Stimulated activated CD4-positive, alpha-beta T cell treated with anti-CD3 and anti-CD28 coated beads, Interleukin-4, amount 100 ng/mL, for 4 hours (primary cell): ENCODE data around the gene IRGM.
"Not testable (repeated sequence)": the region's sequence is repeated elsewhere in the genome, so short reads cannot be mapped to it uniquely, and the experiment has no call there.

ENCODE experiments used
- DNase-seq, 2 experiments: peaks; one replicate each; pipeline ENCODE4 v3.0.0-alpha.2; 2020

IRGM gene

GRCh38 chr5:150846308-150846653 is at the start of gene IRGM:
IRGM (plus strand) TSS chr5:150846521; CDS start chr5:150848124, 1,603 bp downstream.
- not testable (repeated sequence) for DNase-seq

- DNase-seq: no peak
Measured at GRCh38 chr5:150797384-150797783, 48.9 kb upstream of the IRGM start.

- DNase-seq: no peak
Measured at GRCh38 chr5:150801117-150801927, 45.0 kb upstream of the IRGM start.

GRCh38 chr5:150804388-150804787 is 41.9 kb upstream of the IRGM start:
- no peak for DNase-seq

GRCh38 chr5:150809363-150809762 is 37.0 kb upstream of the IRGM start:
- no peak for DNase-seq

GRCh38 chr5:150815010-150815409 is 31.3 kb upstream of the IRGM start:
- DNase-seq: no peak

- no peak for DNase-seq
Measured at GRCh38 chr5:150816946-150817345, 29.4 kb upstream of the IRGM start.

DNA sequence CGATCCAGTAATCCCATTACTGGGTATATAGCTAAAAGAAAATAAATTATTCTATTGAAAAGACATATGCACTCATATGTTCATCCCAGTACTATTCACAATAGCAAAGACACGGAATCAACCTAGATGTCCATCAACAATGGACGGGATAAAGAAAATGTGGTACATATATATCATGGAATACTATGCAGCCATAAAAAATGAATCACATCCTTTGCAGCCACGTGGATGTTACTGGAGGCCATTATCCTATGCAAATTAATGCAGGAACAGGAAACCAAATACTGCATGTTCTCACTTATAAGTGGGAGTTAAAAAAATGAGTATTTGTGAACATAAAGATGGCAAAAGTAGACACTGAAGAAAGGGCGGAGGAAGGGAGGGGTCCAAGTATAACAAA is 16.6 kb upstream of the IRGM start:
- no peak for DNase-seq

DNA sequence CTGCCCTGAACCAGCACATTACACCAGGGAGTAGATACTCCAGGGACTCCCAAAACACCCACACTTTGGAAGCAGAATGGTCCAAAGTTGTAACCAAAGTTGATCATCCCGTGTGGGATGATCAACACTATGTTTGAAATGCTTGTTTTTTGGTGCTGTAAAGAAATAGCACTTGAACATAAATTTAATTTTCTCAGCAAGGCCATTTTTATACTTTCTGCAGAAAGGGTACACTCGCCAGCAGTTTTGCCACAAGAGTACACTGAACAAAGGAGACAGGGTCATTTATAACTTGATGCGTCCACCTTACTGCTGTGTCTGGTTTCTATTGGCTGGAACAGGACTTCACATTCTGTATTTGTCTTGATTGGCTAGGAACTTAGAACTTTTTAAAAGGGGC is 14.5 kb upstream of the IRGM start:
- not testable (repeated sequence) for DNase-seq

DNA sequence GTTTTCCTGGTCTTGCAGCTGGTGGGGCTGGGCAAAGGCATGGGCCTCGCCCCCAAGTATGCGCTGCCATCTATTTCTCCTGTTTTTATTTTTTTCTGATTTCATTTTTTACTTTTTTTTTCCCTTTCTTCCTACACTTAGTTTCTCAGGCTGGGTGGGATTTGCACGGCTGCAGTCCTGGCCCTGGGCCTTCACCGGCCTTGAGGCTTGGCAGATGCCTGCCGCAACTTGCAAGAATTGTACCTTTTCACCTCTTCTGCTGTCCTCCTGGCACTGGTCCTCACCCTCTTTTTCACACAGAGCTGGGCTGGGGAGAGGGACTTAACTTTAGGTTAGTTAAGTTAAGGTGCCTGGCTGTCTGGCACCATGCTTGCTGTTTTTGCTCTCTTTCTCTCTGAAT is 10.3 kb upstream of the IRGM start:
- no peak for DNase-seq

DNA sequence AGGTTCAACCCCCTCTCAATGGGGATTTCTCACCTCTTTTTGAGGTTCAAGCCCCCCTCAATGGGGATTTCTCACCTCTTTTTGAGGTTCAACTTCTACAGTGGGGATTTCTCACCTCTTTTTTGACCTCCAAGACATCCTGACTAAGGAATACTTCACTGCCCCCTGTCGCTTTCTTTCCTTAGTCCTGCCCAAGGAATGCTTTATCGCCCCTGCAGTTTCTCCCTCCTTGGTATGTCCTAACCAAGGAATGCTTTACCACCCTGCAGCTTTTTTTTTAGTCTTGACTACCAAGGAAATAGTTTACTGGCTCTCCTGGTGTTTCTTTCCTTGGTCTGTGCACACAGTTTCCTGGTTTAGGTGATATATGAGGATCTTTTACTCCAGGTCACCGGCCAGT is 9.6 kb upstream of the IRGM start:
- no peak for DNase-seq

GRCh38 chr5:150845185-150845859 is 999 bp upstream of the IRGM start:
- not testable (repeated sequence) for DNase-seq

GRCh38 chr5:150846654-150847333 is 473 bp downstream of the IRGM start:
- peak; percentile 24 to 61 for DNase-seq

GRCh38 chr5:150847334-150847695 is 994 bp downstream of the IRGM start:
- DNase-seq: no peak

DNA sequence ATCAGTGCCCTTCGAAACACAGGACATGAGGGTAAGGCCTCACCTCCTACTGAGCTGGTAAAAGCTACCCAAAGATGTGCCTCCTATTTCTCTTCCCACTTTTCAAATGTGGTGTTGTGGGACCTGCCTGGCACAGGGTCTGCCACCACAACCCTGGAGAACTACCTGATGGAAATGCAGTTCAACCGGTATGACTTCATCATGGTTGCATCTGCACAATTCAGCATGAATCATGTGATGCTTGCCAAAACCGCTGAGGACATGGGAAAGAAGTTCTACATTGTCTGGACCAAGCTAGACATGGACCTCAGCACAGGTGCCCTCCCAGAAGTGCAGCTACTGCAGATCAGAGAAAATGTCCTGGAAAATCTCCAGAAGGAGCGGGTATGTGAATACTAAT is 1.9 kb downstream of the IRGM start:
- no peak for DNase-seq

DNA sequence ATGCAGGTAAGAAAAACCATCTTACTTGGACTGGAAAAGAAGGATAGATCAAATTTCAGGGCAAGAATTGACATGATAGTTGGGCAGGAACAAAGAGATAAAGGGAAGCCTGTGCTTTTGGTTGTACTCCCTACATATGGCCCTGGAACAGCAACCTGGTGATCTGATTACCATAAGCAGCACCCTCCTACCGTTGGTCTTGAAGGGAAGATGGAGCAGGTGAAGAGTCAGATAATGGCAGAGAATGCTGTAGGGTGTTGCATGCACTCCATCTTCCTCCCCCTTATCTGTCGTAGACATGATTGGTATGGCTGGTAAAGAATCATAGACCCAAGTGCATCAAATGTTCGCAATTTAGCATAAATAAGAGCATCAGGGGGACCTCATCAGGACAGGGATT is 4.7 kb downstream of the IRGM start:
- no peak for DNase-seq

DNA sequence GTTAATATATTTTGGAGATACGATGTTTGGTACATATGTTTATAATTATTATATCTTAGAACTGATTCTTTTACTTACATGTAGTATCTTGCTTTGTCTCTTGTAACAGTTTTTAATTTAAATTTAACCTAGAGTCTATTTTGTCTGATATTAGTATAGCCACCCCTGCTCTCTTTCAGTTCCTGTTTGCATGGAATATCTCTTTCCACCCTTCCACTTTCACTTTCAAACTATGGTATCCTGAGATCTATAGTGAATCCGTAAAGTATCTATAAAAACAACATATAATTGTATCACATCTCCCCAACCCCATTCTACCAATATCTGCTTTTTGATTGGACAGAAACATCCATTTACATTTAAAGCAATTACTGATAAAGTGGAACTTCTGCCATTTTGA is 7.2 kb downstream of the IRGM start:
- DNase-seq: no peak

DNA sequence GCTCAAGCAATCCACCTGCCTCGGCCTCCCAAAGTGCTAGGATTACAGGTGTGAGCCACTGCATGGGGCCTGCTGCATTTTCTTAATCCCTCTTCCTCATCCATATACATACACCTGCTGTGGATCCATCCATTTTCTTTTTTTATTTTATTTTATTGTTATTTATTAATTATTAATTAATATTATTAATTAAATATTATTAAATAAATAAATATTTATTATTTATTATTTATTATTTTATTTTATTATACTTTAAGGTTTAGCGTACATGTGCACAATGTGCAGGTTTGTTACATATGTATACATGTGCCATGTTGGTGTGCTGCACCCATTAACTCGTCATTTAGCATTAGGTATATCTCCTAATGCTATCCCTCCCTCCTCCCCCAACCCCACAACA is 10.4 kb downstream of the IRGM start:
- not testable (repeated sequence) for DNase-seq

GRCh38 chr5:150860246-150860821 is 14.0 kb downstream of the IRGM start:
- DNase-seq: no peak

DNA sequence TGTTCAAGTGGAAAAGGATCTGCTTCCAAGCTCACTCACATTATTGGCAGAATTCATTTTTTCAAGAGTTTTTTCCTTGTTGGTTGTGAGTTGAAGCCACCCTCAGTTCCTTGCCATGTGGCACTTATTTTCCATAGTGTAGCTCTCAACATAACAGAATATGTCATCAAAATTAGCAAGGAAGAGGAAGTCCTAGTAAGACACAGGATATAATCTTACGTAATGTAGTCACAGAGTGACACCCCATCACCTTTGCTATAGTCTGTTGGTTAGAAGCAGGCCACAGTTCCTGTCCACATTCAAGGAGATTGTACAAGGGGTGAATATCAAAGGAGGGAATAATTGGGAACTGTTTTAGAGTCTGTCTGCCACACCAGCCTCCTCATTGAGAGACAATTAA is 15.7 kb downstream of the IRGM start:
- DNase-seq: no peak

- no peak for DNase-seq
Measured at GRCh38 chr5:150879358-150879757, 33.0 kb downstream of the IRGM start.

DNA sequence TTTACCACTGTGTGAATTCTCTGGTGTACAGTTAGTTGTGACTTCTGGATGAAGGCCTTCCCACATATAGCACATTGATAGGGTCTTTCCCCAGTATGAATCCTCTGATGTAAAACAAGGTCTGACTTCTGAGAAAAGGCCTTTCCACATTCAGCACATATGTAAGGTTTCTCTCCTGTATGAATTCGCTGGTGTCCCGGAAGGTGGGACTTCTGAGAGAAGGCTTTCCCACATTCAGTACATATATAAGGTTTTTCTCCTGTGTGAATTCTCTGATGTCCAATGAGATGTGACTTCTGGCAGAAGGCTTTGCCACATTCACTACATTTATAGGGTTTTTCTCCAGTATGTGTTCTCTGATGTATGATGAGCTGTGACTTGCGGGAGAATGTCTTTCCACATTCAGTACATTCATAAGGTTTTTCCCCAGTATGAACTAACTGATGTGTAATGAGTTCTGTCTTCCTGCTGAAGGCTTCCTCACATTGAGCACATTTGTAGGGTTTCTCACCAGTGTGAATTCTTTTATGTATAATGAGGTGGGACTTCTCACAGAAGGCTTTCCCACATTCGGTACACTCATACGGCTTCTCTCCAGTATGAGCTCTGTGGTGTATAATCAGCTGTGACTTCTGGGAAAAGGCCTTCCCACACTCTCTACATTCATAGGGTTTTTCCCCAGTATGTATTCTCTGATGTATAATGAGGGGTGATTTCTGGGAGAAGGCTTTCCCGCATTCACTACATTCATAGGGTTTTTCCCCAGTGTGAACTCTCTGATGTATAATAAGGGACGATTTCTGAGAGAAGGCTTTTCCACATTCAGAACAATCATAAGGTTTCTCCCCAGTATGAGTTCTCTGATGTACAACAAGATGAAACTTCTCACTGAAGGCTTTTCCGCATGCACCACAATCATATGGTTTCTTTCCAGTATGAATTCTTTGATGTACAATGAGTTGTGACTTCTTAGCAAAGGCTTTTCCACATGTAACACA is 49.4 kb downstream of the IRGM start:
- DNase-seq: no peak
